DMS 273 treated with DMSO at 0.1 percent for 48 hours (cell line): ENCODE results near the gene ZNF658.
"Not testable (repeated sequence)": the region's sequence is repeated elsewhere in the genome, so short reads cannot be mapped to it uniquely, and the experiment has no call there.

Experiments
- DNase-seq: peaks from one replicate; lab custom pipeline; 2025; lab: John Stamatoyannopoulos, UW

The ZNF658 gene

DNA sequence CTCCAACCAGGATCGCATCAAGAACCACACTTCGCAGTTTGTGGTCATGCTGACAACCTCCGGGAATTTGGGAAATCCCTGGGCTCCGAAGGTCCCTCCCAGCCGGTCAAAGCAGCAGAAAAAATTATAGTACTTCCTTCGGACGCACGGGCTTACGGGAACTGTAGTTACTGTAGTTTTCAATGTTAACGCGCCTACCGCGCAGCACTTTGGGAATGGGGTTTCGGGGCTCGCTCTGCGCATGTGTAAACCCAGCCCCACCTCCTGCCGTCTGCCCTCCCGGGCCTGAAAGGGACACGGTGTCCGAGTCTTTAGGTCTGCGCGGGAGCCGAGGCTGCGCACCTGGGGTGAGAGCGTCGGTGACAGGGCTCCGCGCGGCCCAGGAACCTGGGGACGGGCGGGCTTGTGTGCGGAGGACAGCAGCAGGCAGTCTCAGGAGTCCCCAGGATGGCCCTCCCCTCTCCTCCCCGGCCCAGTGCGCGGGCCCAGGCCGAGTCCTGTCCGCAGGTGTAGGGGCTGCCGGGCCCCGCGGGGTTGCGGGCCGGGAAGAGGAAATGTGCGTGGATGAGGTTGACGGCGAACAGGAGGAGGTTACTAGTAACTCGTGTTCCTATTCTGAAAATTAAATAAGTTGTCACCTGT is at the start of gene ZNF658:
TSS of gene ZNF658 (plus strand) at position 236 of the 642 bp plus-strand sequence. CDS start 2,837 bp downstream, outside the sequence.
- not testable (repeated sequence) for DNase-seq

DNA sequence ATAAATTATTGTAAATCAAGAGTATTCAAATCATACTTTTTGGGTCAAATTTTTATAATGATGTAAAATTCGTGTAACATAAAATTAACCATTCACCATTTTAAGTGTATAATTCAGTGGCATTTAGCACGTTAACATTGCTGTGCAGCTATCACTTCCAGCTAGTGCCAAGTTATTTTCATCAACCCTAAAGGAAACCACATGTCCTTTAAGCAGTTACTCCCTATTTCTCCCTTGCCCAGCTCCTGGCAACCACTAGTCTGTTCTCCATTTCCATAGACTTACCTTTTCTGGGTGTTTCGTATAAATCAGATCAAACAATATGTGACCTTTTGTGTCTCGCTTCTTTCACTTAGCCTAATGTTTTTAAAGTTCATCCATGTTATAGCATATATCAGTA is 38.8 kb upstream of the ZNF658 start:
- not testable (repeated sequence) for DNase-seq

DNA sequence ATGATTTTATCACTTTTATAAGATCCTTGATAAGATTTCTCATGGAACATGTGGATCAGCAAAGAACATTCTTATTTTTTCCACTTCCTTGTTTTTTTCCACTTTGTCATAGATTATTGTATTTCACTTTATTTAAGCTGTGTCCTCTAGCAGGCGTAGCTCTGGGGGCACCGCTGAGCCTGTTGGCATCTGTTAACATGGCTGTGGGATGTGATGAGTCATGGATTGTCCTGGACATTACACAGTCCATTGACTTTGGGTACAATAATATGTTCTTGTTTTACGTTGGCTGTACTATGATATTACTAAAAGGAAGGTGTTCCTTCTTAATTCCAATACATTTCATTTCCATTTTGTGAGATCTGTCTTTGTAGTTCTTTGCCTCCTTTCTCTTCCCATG is 31.9 kb upstream of the ZNF658 start:
- DNase-seq = not testable (repeated sequence)

DNA sequence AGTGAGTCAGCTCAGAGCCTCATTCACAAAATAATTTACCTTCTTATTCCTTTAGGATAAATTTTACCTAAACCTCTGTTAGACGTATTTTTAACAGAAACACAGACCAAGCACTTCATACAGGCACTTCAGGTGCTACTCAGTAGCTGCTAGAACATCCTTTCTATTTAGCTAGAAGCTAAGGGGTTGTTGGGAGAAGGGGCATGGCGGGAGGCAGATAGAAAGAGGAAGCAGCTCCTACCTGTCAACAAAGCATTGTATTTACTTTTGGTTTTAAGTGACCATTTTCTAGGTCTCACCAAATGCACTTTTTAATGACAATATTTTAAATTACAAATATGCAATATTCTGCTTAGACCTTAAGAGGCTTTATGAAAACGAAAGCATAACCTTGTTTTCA is 19.9 kb upstream of the ZNF658 start:
- DNase-seq = not testable (repeated sequence)

DNA sequence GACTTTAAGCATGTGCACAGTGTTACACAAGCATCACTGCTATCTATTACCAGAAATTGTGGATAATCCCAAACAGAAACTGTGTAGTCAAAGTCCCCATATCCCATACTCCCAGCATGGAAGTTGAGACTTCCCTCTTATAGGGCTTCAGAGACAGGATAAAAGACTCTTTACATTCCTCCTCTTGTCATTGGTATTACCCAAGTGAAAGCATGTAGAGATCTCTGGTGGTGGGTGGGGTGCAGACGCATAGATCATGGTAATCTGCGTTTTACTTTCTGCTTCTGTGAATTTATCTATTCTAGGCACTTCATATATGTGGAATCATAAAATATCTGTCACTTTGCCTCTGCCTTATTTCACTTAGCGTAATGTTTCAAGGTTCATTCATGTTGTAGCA is 18.7 kb upstream of the ZNF658 start:
- DNase-seq = not testable (repeated sequence)

DNA sequence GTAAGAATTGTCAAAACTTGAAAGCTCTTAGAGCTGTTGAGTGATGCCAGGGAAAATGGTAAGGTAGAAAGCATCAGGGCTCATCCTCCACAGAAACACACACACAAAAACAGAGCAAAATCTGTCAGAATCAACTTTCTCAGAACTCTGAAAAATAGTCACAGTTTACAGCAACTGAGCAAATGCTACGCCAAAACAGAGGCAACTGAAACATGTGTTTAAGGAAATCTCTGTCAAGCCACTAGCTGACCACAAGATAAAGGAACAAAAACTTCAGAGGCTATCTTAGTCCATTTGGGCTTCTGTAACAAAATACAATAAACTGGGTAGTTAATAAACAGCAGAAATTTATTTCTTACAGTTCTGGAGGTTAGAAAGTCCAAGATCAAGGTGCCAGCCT is 10.2 kb upstream of the ZNF658 start:
- not testable (repeated sequence) for DNase-seq

DNA sequence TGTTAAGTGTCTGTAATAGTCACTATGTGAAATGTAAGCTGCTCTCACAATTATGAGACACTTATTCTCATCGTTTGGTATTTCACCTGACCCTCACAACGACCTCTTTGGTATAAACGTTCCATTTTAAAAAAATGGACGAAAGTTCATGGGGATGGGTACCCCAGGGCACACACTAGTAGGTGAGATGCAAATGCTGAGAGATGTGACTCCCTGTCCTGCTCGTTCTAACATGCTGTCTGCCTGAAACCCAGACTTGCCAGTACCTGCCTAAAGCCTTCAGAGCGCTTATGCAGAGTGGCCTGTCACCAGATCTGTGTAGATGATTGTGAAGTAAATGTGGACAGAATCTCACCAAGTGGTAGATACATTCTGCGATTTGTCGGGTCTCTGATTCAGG is 616 bp downstream of the ZNF658 start:
- not testable (repeated sequence) for DNase-seq

DNA sequence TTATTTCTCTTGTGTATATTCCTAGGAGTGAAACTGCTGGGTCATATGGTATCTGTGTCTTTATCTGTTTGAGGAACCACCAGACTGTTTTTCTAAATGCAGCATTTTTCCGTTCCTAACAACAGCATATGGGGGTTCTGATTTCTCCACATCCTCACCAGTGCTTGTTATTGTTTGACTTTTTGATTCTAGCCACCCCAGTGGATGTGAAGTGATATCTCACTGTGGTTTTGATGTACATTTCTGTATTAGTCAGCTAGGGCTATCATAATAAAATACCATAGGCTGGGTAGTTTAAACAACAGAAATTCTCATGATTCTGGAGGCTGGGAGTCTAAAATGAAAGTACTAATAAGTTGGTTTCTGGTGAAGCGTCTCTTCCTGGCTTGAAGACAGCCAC is 9.0 kb downstream of the ZNF658 start:
- not testable (repeated sequence) for DNase-seq

DNA sequence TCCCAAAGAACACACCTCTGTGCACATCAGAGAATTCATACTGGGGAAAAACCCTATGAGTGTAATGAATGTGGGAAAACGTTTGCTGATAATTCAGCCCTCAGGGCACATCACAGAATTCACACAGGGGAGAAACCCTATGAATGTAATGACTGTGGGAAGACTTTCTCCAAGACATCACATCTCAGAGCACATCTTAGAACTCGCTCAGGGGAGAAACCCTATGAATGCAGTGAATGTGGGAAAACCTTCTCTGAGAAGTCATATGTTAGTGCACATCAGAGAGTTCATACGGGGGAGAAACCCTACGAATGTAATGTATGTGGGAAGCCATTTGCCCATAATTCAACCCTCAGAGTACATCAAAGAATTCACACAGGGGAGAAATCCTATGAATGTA is 19.5 kb downstream of the ZNF658 start:
- not testable (repeated sequence) for DNase-seq

DNA sequence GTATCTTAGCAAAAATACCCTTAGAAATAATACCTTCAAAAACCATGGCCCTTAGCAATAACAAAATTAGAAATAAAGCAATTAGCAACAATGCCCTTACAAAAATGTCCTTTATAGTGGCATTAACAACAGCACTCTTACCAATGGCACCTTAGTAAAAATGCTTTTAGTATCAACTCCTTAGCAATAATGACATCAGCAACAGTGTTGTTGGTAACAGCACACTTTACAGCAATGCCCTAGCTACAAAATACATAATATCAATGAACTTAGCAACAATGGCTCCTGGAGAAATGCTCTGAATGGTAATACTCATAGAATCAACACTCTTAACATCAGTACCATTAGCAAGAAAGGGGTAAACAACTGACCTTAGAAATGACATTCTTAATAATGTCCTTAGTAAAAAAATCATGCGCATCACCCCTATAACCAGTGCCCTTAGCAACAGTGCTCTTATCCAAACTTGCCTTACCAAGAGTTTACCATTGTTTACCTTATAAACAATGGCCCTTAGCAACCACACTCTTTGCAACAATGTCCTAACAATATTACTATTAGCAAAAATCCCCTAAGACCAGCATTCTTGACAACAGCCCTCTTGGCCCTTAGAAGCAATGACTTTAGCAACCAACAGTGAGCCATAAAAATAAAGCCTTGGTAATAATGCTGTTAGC is 35.8 kb downstream of the ZNF658 start:
- not testable (repeated sequence) for DNase-seq

DNA sequence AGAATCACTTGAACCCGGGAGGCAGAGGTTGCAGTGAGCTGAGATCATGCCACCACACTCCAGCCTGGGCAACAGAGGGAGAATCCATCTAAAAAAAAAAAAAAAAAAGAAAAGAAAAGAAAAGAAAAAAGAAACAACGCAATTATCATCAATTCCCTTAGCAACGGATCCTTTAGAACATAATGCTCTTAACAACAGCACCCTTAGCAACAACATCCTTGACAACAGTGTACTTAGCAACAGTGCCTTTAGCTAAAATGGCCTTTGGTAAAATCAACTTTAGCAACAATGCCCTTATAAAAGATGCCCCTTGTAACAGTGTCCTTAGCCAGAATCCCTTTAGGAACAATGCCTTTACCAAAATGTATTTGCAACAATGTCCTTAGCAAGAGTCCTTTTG is 37.1 kb downstream of the ZNF658 start:
- DNase-seq = not testable (repeated sequence)

DNA sequence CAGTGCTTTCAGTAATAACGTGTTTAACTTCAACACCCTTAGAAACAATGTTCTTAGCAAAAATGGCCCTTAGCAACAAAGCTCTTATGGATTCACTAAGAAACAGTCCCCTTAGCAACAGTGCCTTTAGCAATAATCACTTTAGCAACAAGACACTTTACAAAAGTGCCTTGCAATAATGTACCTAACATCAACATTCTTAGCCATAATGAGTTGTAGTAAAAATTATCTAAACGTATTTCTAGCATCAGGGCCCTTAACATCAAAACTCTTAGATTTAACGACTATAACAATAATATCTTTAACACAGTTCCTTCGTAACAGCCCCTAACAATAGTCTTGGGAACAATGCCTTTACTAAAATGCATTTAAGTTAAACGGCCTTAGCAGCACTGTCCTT is 37.8 kb downstream of the ZNF658 start:
- DNase-seq = not testable (repeated sequence)

DNA sequence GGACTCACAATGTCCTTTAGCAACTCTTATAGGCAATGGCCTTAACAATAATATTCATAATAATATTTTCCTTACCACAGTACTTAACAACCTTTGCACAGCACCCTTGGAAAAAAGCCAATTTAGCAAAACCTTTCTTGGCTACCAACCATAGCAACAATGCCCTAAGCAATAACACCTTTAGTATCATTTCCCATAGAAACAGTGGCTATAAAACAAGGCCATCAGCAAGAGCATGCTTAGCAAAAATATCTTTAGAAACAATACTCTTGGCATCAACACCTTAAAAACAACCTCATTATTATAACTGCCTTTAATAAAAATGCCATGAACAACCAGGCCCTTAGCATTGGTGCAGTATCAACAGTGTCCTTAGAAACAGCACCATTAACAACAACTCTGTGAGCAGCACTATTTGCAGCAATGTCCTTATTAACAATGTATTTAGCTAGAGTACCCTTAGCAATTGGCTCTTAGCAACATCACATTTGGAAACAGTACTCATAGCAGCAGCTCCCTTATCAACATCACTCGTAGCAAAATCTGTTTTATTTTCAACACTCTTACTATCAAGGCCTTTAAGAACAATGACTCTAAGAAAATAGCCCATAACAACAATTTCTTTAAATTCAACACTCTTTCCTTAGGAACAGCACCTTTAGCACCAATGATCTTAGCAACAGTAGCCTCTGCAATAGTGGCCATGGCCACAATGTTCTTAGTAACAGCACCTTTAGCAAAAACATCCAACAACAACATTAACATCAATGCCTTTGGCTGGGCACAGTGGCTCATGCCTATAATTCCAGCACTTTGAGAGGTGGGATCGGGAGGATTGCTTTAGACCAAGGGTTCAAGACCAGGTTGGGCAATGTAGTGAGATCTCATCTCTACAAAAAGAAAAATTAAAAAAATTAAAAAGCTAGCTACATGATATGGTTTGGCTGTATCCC is 39.6 kb downstream of the ZNF658 start:
- DNase-seq = not testable (repeated sequence)

DNA sequence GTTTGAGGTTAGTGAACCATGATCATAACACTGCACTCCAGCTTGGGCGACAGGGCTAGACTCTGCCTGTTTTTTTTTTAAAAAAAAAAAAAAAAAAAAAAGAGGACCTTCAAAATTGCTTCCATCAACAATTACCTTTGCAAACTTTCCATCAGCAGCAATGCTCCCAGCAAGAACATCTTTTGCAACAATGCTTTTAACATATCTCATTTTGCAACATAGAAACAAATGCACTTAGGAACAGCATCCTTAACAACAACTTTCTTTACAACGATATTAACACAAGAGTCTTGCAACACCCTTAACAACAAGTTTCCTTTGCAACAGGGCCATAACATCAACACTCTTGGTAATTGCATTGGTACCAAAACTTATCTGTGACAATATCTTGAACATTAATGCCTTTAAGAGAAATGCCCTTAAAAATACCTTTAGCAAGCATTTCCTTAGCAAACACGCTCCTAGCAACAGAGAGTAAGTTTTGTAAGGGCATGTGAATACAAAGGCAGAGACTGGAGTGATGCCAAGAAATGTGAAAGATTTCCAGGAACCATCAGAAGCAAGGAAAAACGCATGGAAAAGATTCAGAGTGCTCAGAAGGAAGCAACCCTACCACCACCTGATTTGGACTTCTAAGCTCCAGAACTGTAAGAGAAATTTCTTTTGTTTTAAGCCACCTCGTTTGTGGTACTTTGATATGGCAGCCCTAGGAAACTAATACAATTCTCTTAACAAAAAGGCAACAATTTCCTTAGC is 42.1 kb downstream of the ZNF658 start:
- DNase-seq = not testable (repeated sequence)

DNA sequence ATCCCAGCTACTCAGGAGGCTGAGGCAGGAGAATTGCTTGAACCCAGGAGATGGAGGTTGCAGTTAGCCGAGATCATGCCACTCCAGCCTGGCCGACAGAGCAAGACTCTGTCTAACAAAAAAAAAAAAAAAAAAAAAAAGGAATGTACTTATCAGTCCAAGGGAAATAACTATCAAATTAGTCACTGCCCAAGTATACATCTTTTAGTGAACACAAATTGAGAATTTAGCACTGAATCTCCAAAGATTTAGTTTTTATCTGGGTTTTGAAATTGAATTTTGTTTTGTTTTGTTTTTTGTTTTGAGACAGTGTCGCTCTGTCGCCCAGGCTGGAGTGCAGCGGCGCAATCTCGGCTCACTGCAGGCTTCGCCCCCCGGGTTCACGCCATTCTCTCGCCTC is 52.1 kb downstream of the ZNF658 start:
- DNase-seq = not testable (repeated sequence)
